ENCODE results near the gene FRS2.

GRCh38 chr12:69471667-69472385 lies 1.6 kb downstream of the FRS2 start:
- TF ChIP-seq, protein P1, sequence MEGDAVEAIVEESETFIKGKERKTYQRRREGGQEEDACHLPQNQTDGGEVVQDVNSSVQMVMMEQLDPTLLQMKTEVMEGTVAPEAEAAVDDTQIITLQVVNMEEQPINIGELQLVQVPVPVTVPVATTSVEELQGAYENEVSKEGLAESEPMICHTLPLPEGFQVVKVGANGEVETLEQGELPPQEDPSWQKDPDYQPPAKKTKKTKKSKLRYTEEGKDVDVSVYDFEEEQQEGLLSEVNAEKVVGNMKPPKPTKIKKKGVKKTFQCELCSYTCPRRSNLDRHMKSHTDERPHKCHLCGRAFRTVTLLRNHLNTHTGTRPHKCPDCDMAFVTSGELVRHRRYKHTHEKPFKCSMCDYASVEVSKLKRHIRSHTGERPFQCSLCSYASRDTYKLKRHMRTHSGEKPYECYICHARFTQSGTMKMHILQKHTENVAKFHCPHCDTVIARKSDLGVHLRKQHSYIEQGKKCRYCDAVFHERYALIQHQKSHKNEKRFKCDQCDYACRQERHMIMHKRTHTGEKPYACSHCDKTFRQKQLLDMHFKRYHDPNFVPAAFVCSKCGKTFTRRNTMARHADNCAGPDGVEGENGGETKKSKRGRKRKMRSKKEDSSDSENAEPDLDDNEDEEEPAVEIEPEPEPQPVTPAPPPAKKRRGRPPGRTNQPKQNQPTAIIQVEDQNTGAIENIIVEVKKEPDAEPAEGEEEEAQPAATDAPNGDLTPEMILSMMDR (IDR thresholded peaks at IDR 0.05): no peak
- no peak for TF ChIP-seq POLR2A (IDR thresholded peaks at IDR 0.05)
